AG04450 (cell line): ENCODE results near the gene UVSSA. TPM values are rescaled to one million over a fixed set of nuclear protein-coding genes. Genes with fewer than 3 reads are reported as not detected.

Experiments
- CTCF ChIA-PET: fragments of 300-600, 350-600 bp; formaldehyde crosslinking; extraction: SDS; loops from one replicate; lab custom pipeline; 2022; ENCODE audit warnings: antibody characterized with exemption, inconsistent platforms; lab: Charles Lee
- POLR2A ChIA-PET: fragments of 350-600 bp; formaldehyde crosslinking; extraction: SDS; loops from one replicate; lab custom pipeline; 2021; ENCODE audit warnings: antibody characterized with exemption, inconsistent platforms; lab: Yijun Ruan, JAX
- DNase-seq: peaks from one replicate; pipeline ENCODE4 v3.0.0-alpha.2; 2011; ENCODE audit warnings: low read depth, low spot score
- H3K27ac ChIP-seq: one replicate; pipeline ENCODE4 v1.5.1; 2012; ENCODE audit warnings: low read depth, low read length, control low read depth
- H3K27me3 ChIP-seq: one replicate; pipeline ENCODE4 v1.6.0; 2012; ENCODE audit warnings: low read length; ENCODE audit not compliant: control insufficient read depth, insufficient read depth
- H3K4me3 ChIP-seq: 2 replicates; pipeline ENCODE4 v1.5.1; 2011; ENCODE audit warnings: mild to moderate bottlenecking, low read depth, low read length, control low read depth
- H3K9me3 ChIP-seq: 2 replicates; pipeline ENCODE4 v1.5.1; 2012; ENCODE audit warnings: low read length; ENCODE audit not compliant: control insufficient read depth, insufficient read depth
- polyA plus RNA-seq: library from polyadenylated mRNA; depleted of rRNA; stranded (reverse); fragments of >200 nt; gene quantifications from 2 replicates; pipeline ENCODE4 v1.2.3, GENCODE V29; 2011
- TF ChIP-seq, protein P1 (sequence below): IDR thresholded peaks from 2 replicates; pipeline ENCODE4 v1.5.1; 2011; ENCODE audit warnings: low read depth, low read length, control low read depth, inconsistent platforms

UVSSA gene
- polyA plus RNA-seq, 1 experiment: 4.9 TPM

DNA sequence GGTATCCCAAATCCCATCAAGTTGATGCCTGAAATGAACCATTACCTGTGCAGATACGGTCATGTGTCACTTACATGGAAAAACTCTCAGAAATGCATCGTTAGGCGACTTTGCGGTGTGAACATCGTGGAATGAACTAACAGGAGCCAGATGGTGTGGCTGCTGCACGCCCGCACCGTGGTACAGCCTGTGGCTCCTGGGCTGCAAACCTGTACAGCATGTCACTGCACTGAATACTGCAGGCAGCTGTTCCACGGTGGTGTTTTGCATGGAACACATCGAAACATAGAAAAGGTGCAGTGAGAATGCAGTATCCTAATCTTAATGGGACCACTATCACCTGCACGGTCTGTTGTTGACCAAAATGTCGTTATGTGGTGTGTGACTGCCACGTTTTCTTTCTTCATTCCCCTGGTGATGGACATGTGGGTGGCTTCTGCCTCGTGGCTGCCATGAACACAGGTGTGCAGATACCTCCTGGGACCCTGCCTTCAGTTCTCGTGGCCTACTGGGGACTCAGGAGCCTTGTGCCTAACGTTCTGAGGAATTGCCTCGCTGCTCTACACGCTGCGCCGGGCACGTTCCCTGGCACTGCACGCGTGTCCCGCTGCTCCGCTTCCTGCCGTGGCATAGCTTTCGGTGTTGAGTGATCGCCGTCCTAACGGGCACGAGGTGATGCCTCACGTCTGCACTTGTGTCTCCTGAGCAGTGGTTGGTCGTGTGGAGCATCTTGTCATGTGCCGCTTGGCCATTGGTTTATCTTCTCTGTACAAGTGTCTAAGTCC is 38.9 kb upstream of the UVSSA start:
- Histone ChIP-seq H3K4me3 (no peak overlapping the region), H3K27me3 (no peaks in the 10 kb centered on the region), H3K9me3 (peaks cover 18% of the 10 kb centered on the region), H3K27ac (no peak overlapping the region)
- POLR2A ChIA-PET: interaction anchor here (1.3 to 1.9 kb wide), 3 partner anchors 7 to 298 kb away, joined by 4 to 17 read pairs (median 5); partner anchors contain the start of gene MAEA
- no peak for DNase-seq
- CTCF ChIA-PET: interaction anchor here (1.7 kb wide), 1 partner anchor 177 kb away, joined by 8 read pairs; no protein-coding TSS in a partner anchor
- TF ChIP-seq, protein P1, sequence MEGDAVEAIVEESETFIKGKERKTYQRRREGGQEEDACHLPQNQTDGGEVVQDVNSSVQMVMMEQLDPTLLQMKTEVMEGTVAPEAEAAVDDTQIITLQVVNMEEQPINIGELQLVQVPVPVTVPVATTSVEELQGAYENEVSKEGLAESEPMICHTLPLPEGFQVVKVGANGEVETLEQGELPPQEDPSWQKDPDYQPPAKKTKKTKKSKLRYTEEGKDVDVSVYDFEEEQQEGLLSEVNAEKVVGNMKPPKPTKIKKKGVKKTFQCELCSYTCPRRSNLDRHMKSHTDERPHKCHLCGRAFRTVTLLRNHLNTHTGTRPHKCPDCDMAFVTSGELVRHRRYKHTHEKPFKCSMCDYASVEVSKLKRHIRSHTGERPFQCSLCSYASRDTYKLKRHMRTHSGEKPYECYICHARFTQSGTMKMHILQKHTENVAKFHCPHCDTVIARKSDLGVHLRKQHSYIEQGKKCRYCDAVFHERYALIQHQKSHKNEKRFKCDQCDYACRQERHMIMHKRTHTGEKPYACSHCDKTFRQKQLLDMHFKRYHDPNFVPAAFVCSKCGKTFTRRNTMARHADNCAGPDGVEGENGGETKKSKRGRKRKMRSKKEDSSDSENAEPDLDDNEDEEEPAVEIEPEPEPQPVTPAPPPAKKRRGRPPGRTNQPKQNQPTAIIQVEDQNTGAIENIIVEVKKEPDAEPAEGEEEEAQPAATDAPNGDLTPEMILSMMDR: no peak

DNA sequence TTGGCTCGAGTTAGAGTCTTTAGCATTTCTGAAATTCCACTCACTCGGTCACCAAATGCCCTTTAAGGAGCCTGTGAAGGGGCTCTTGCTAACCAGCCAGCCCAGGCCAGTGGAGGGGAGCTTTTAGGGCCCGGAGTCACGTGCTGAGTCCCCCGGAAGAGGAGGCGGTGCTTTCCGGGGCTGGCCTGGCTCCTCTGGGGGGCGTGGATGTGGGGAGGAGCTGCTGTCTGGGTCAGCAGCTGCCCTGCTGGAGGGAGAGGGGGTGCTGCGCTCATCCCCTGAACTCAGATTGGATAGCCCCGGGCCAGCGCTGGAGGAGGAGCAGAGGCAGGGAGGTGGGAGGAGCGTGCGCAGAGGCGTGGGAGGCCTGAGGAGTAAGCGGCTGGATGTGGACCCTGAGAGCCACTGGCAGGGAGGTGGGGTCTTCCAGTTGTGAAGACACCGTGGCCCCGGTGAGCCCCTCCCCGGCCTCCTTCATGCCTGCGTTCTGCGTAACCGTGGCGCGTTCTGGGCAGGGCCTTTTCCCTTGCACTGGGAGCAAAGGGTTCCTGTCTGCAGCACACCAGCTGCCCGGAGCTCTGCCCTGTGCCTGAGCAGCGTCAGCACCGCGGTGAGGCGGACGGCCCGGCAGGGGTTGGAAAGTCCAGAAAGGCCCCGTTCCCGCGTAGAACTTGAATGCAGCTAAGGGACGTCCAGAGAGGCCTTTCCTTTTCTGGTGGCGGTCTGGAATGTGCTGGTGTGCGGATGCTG is 37.6 kb upstream of the UVSSA start:
- Histone ChIP-seq H3K27me3 (no peaks in the 10 kb centered on the region), H3K27ac (peak overlapping the region; percentile 87), H3K9me3 (peaks cover 18% of the 10 kb centered on the region), H3K4me3 (peak overlapping the region; percentile 63)
- peak; percentile 84 for DNase-seq
- ChIA-PET POLR2A (interaction anchor here (0.9 to 1.9 kb wide), 4 partner anchors 9 to 299 kb away, joined by 4 to 17 read pairs (median 5); partner anchors contain the start of genes MAEA and UVSSA), CTCF (interaction anchor here (1.7 kb wide), 1 partner anchor 178 kb away, joined by 8 read pairs; no protein-coding TSS in a partner anchor)
- TF ChIP-seq, protein P1: 0 out of 2 replicates have a peak, but pooled peaks have one; percentile 2

DNA sequence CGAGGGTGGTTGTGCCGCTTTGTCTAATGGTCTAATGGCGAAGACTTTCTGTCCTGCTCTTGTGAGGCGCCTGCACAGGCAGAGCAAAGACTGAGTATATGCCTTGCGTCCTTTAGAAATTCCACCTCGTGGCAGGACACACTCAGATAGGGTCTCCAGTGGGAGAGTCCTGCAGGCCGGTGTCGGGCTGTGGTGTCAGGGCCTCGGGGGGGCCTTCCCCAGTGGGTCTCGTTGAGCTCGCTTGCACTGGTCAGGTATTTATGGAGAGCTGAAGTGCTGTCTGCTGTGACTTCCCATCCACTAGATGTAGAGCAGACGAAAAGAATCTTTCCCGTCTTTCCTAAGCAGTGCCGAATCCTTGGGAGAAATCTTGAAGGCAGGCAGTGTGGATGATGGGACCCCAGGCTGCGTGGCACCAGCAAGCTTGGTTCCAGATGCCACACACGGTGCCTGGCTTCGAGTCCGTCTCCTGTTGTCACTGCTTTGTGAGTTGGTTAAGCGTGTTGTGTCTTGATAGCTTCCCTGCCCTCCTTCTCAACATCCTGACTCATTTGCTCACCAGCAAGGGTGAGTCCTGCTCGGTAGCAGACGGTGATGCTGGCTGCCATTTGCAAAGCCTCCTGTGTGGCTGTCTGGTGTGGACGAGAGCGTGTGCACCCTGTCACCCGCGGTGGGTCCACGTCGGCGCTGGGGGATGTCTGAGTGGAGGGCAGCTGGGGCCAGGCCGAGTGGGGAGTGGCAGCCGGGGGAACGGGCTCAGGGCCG is 36.8 kb upstream of the UVSSA start:
- Histone ChIP-seq H3K27me3 (no peaks in the 10 kb centered on the region), H3K4me3 (peak overlapping the region; percentile 63), H3K9me3 (peaks cover 21% of the 10 kb centered on the region), H3K27ac (peak overlapping the region; percentile 87)
- no peak for DNase-seq
- ChIA-PET POLR2A (no interaction called here), CTCF (interaction anchor here (1.7 kb wide), 1 partner anchor 179 kb away, joined by 8 read pairs; no protein-coding TSS in a partner anchor)
- TF ChIP-seq, protein P1: no peak

DNA sequence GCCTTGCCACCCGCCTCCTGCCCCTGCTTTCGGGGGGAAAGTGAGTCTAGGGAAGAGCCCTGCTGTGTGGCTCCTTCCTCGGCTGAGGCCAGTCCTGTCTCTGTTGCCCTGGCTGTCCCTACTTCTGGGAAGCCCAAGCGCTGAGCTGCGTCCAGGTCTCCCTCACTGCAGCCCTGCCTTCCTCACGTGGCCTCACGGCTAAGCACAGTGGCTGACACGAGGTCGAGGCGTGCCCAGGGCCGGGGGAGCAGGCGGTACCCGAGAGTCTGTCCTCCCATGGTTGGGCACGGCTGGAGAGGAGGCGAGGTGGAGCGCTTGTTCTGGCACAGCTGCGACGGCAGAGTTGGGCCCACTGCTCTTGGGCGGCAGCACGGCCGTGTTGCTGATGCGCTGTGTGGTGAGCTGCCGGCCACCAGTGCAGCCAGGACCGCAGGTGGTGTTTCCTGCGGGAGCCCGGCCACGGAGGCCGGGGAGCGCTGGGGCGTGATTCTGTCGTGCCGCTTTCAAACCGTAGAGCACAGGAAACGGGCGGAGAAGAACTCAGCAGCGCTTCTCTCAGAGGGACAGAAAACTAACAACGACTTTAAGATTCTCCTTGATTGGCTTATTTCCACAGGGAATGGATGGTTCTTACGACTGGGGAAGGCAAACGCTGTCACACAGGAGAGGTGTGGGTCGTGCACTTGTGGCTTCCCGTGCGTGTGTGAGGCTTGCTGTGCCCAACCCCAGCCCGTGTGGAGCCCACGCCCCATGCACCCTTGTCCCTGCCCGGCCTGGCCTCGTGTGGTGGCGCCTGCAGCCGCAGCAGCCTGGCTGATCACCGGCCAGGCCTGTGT is 36.0 kb upstream of the UVSSA start:
- POLR2A ChIA-PET: no interaction called here

More for the DNA sequence above, 36.0 kb upstream of the UVSSA start:
- TF ChIP-seq, protein P1: no peak
- Histone ChIP-seq H3K27ac (no peak overlapping the region), H3K4me3 (no peak overlapping the region), H3K27me3 (no peaks in the 10 kb centered on the region), H3K9me3 (peaks cover 24% of the 10 kb centered on the region)
- CTCF ChIA-PET: no interaction called here
- DNase-seq: no peak
